HEK293 (cell line): ENCODE measurements around the gene OVOL3.

ENCODE experiments used
- CTCF ChIA-PET: fragments of 350-600 bp; formaldehyde crosslinking; extraction: SDS; loops from one replicate; lab custom pipeline; 2021; ENCODE audit warnings: antibody characterized with exemption; lab: Yijun Ruan, JAX
- POLR2A ChIA-PET: fragments of 300-600 bp; formaldehyde crosslinking; extraction: SDS; loops from one replicate; lab custom pipeline; 2020; ENCODE audit warnings: antibody characterized with exemption, inconsistent platforms; lab: Yijun Ruan, JAX
- H3K27ac ChIP-seq: fragments of 200-500 bp; sonication (Bioruptor generic); 2 replicates; pipeline ENCODE4 v1.5.1; 2014; ENCODE audit warnings: low read depth, low read length, control low read depth, inconsistent platforms; ENCODE audit errors: extremely low read depth
- H3K36me3 ChIP-seq, 2 experiments: fragments of 200-500 bp in 1 of 2; sonication (Bioruptor generic) in 1 of 2; 1 replicate in 1 of 2; 2 replicates in 1 of 2; pipeline ENCODE4 v1.5.1; 2014 to 2017; ENCODE audit warnings: inconsistent platforms in 2 of 2, low read length in 2 of 2; ENCODE audit not compliant: control insufficient read depth in 2 of 2, insufficient read depth in 1 of 2
- H3K4me1 ChIP-seq: fragments of 200-500 bp; sonication (Bioruptor generic); 2 replicates; pipeline ENCODE4 v1.5.1; 2014; ENCODE audit warnings: mild to moderate bottlenecking, low read length, inconsistent platforms; ENCODE audit not compliant: control insufficient read depth, insufficient read depth
- H3K4me3 ChIP-seq: 2 replicates; pipeline ENCODE4 v1.5.1; 2011; ENCODE audit warnings: low read depth, mild to moderate bottlenecking, control low read depth, low read length, moderate library complexity
- H3K9me3 ChIP-seq: fragments of 200-500 bp; sonication (Bioruptor generic); 2 replicates; pipeline ENCODE4 v1.5.1; 2014; ENCODE audit warnings: low read depth, low read length, inconsistent platforms; ENCODE audit not compliant: control insufficient read depth, insufficient read depth
- INSM2 ChIP-seq: fragments of 450-650 bp; formaldehyde crosslinking; IDR thresholded peaks from 2 replicates; pipeline ENCODE4 v1.5.1; 2016; ENCODE audit warnings: missing biosample characterization, missing genetic modification characterization
- OVOL3 ChIP-seq: fragments of 450-650 bp; formaldehyde crosslinking; IDR thresholded peaks from 2 replicates; pipeline ENCODE4 v1.5.1; 2016; ENCODE audit warnings: missing biosample characterization, missing genetic modification characterization
- PRDM1 ChIP-seq: fragments of 450-650 bp; formaldehyde crosslinking; IDR thresholded peaks from 2 replicates; pipeline ENCODE4; 2016; ENCODE audit warnings: missing biosample characterization, missing genetic modification characterization
- SP7 ChIP-seq: fragments of 450-650 bp; formaldehyde crosslinking; IDR thresholded peaks from 2 replicates; pipeline ENCODE4 v1.5.1; 2016; ENCODE audit warnings: missing biosample characterization, missing genetic modification characterization
- WT1 ChIP-seq: fragments of 450-650 bp; formaldehyde crosslinking; IDR thresholded peaks from 2 replicates; pipeline ENCODE4 v1.5.1; 2016; ENCODE audit warnings: missing biosample characterization, missing genetic modification characterization
- ZFP41 ChIP-seq: fragments of 450-650 bp; formaldehyde crosslinking; IDR thresholded peaks from 2 replicates; pipeline ENCODE4 v1.5.1; 2016; ENCODE audit warnings: missing biosample characterization, missing genetic modification characterization, borderline replicate concordance
- ZNF223 ChIP-seq: fragments of 450-650 bp; formaldehyde crosslinking; IDR thresholded peaks from 2 replicates; pipeline ENCODE4 v1.5.1; 2016; ENCODE audit warnings: missing biosample characterization, missing genetic modification characterization
- ZNF37A ChIP-seq: fragments of 450-650 bp; IDR thresholded peaks from 2 replicates; pipeline ENCODE4 v1.5.1; 2018; ENCODE audit warnings: missing biosample characterization, missing genetic modification characterization
- ZNF514 ChIP-seq: fragments of 450-650 bp; formaldehyde crosslinking; IDR thresholded peaks from 2 replicates; pipeline ENCODE4 v1.5.1; 2016; ENCODE audit warnings: missing biosample characterization, missing genetic modification characterization
- ZNF518A ChIP-seq: fragments of 450-650 bp; formaldehyde crosslinking; conservative IDR thresholded peaks from 2 replicates; pipeline ENCODE4 v1.5.1; 2016; ENCODE audit warnings: low read depth, missing biosample characterization, missing genetic modification characterization
- ZNF521 ChIP-seq: fragments of 450-650 bp; formaldehyde crosslinking; IDR thresholded peaks from 2 replicates; pipeline ENCODE4 v1.5.1; 2017; ENCODE audit warnings: missing biosample characterization, mild to moderate bottlenecking, missing genetic modification characterization
- ZNF600 ChIP-seq: fragments of 450-650 bp; formaldehyde crosslinking; IDR thresholded peaks from 2 replicates; pipeline ENCODE4 v1.5.1; 2016; ENCODE audit warnings: missing biosample characterization, missing genetic modification characterization
- ZNF660 ChIP-seq: fragments of 450-650 bp; IDR thresholded peaks from 2 replicates; pipeline ENCODE4 v1.5.1; 2018; ENCODE audit warnings: missing biosample characterization, mild to moderate bottlenecking, missing genetic modification characterization
- ZSCAN16 ChIP-seq: fragments of 450-650 bp; formaldehyde crosslinking; IDR thresholded peaks from 2 replicates; pipeline ENCODE4 v1.5.1; 2016; ENCODE audit warnings: missing biosample characterization, missing genetic modification characterization
- TF ChIP-seq, protein P1 (sequence below): fragments of 450-650 bp; formaldehyde crosslinking; IDR thresholded peaks from 2 replicates; pipeline ENCODE4 v1.5.1; 2016; ENCODE audit warnings: missing biosample characterization, missing genetic modification characterization

The OVOL3 gene

DNA sequence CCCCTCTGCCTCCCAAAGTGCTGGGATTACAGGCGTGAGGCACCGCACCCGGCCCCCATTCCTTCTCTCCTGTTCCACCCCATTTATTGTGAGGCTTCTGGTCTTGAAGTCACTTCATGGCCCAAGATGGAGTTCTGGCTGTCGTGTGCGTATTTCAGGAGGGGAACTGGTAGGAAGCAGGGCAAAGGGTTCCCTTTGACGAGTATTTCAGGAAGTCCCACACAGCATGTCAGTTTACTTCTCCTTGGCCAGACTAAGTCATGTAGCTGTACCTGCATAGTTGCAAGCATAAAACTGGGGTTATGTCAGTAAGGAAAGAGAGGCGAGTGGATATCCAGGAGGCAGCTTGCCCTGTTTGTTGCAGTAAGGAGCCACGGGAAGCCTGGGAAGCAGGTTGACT lies 46.1 kb upstream of the OVOL3 start (continued):
- TF ChIP-seq, protein P1, sequence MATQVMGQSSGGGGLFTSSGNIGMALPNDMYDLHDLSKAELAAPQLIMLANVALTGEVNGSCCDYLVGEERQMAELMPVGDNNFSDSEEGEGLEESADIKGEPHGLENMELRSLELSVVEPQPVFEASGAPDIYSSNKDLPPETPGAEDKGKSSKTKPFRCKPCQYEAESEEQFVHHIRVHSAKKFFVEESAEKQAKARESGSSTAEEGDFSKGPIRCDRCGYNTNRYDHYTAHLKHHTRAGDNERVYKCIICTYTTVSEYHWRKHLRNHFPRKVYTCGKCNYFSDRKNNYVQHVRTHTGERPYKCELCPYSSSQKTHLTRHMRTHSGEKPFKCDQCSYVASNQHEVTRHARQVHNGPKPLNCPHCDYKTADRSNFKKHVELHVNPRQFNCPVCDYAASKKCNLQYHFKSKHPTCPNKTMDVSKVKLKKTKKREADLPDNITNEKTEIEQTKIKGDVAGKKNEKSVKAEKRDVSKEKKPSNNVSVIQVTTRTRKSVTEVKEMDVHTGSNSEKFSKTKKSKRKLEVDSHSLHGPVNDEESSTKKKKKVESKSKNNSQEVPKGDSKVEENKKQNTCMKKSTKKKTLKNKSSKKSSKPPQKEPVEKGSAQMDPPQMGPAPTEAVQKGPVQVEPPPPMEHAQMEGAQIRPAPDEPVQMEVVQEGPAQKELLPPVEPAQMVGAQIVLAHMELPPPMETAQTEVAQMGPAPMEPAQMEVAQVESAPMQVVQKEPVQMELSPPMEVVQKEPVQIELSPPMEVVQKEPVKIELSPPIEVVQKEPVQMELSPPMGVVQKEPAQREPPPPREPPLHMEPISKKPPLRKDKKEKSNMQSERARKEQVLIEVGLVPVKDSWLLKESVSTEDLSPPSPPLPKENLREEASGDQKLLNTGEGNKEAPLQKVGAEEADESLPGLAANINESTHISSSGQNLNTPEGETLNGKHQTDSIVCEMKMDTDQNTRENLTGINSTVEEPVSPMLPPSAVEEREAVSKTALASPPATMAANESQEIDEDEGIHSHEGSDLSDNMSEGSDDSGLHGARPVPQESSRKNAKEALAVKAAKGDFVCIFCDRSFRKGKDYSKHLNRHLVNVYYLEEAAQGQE = no peak

DNA sequence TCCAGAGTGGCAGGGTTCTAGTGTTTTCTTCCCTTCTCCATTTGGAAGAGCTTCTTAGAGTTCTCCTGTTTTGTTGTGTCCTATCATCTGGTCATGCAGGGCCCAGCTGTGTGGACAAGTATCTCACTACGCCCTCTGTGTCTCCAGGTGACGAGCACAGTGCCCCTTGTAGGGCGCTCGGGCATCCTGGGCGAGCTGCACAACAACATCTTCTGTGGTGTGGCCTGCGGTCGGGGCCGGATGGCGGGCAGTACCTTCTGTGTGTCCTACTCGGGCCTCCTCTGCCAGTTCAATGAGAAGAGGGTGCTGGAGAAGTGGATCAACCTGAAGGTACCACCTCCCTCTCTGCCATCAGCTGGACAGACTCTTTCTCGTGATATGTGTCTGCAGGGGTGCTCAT lies 43.3 kb upstream of the OVOL3 start:
- Histone ChIP-seq H3K4me3 (no peak overlapping the region), H3K27ac (peak overlapping the region; percentile 56), H3K9me3 (no peaks in the 10 kb centered on the region), H3K36me3 (peaks cover 71 to 75% of the 10 kb centered on the region in 2 experiments), H3K4me1 (peaks cover 31% of the 10 kb centered on the region)
- ChIA-PET CTCF (interaction anchor here (0.6 to 2.3 kb wide), 8 partner anchors 9 to 198 kb away, joined by 3 to 12 read pairs (median 6); no protein-coding TSS in a partner anchor), POLR2A (interaction anchor here (0.9 to 3.8 kb wide), 3 partner anchors 10 to 15 kb away, joined by 3 to 40 read pairs (median 3); partner anchors contain the start of genes THAP8 and WDR62)
- TF ChIP-seq ZNF37A (tag by site-specific recombination) (no peak), ZFP41 (tag by site-specific recombination) (no peak), OVOL3 (tag by site-specific recombination) (no peak), ZNF514 (tag by site-specific recombination) (no peak), ZNF660 (tag by site-specific recombination) (no peak), ZNF518A (tag by site-specific recombination) (no peak), ZSCAN16 (tag by site-specific recombination) (no peak), WT1 (tag by site-specific recombination) (no peak), ZNF521 (tag by site-specific recombination) (no peak), ZNF600 (tag by site-specific recombination) (no peak), PRDM1 (tag by site-specific recombination) (no peak), INSM2 (tag by site-specific recombination) (no peak), SP7 (tag by site-specific recombination) (no peak), ZNF223 (no peak)
